ENCODE data around the gene ABCA5.
"Not testable (repeated sequence)": the region's sequence is repeated elsewhere in the genome, so short reads cannot be mapped to it uniquely, and the experiment has no call there.

ABCA5 gene

DNA sequence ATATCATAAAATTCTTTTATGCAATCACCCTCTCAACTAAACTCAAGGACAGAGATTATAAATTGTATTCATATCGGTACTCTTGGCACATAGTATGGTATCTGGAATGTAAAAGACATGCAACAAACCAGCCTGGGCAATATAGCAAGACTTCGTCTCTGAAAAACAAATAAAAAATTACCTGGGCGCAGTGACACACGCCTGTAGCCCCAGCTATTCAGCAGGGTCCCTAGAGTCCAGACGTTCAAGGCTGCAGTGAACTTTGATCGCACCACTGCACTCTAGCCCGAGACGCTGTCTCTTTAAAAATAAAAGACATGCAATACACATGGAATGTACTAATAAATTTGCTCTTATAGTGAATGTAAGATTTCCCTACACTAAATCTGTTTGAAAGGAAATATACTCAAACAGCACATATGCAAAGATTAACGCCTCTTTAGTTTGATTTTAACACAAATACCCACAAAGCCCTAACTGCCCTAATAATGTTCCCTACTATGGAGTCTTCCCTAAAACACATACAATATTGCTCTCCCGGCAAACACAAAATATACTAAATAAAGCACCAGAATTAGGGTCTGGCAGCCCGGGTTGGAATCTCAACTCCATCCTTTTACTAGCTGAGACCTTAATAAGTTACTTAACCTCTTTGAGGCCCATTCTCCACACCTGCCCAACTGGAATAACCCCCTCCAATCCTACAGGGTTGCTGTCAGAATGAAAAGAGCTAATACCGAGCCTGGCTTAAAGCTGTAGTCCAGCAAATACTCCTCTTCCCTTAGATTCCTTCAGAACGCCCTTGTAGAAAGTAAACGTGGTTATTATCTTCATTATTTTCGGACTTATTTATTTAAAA is 1.2 kb downstream of the ABCA5 start:
- no peak for DNase-seq

GRCh38 chr17:69323806-69324205 is 3.1 kb downstream of the ABCA5 start:
- DNase-seq, result no peak

GRCh38 chr17:69320908-69321238 is 6.1 kb downstream of the ABCA5 start:
- DNase-seq, result no peak

GRCh38 chr17:69320210-69320907 is 6.6 kb downstream of the ABCA5 start:
- no peak for DNase-seq

GRCh38 chr17:69317625-69318024 is 9.3 kb downstream of the ABCA5 start:
- no peak for DNase-seq

DNA sequence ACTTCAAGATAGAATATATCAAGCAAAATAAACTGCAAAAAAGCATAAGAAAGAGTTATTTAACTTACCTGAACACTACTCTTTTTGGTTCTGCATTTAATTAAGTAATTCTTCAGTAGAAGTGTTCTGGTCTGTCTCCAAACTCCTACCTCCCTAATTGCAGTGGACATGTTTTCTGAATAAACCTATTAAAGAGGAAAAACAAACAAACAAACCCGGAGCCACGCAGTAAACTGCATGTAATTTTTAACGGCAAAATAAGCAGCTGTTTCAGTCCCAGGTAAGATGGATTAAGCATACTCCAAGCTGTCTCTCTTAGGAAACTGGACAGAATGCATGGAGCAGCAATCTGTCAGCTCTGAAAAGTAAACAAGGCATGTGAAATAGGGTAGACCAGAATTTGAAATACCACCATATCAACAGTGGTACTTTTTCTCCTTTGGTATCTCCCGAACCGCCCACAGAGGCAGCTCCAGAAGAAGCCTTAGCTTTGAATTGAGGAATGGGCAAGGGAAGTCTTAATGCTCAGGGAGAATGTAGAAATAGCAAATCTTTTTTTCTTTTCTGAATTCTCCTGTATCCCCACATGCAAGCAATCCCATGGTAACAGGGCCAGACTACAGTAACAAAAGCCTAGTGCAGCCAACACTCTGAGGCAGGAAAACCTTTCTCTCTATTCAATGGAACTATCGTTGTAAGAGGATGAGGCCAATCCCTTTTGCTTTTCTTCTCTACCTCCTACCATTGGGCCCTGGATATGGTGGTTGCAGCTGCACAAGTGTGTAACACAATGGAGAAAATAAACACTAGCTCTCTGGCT is 12.5 kb downstream of the ABCA5 start:
- no peak for DNase-seq

DNA sequence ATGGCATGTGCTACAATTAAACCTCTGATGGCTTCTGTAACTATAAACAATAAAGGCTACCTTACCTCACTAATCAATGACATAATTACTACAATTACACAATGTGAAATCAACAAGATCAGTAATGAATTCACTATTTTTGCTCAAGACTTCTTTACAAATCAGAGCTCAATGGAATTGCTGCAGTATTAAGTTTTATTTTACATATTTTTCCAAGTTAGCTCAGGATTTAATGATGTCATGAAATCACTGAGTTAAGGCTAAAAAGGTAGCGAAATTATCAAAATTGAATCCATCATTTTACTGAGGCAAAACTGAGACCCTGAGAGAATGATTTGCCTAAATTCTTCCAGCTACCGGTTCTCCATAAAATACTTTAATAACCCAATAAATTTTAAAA is 21.8 kb downstream of the ABCA5 start:
- DNase-seq, result no peak

GRCh38 chr17:69302682-69303081 is 24.3 kb downstream of the ABCA5 start:
- DNase-seq, result no peak

DNA sequence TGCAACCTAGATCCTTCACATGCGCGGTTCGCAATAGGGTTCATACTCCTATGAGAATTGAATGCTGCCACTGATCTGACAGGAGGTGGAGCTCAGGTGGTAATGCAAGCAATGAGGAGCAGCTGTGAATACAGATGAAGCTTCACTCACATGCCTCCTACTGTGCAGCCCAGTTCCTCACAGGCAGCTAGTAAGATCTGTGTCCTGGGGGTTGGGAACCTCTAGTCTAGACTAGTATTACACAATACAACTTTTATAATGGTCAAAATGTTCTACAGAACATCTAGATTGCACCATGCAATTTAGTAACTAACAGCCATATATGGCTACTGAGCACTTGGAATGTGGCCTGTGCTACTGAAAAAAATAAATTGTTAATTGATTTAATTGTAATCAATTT is 26.7 kb downstream of the ABCA5 start:
- no peak for DNase-seq

DNA sequence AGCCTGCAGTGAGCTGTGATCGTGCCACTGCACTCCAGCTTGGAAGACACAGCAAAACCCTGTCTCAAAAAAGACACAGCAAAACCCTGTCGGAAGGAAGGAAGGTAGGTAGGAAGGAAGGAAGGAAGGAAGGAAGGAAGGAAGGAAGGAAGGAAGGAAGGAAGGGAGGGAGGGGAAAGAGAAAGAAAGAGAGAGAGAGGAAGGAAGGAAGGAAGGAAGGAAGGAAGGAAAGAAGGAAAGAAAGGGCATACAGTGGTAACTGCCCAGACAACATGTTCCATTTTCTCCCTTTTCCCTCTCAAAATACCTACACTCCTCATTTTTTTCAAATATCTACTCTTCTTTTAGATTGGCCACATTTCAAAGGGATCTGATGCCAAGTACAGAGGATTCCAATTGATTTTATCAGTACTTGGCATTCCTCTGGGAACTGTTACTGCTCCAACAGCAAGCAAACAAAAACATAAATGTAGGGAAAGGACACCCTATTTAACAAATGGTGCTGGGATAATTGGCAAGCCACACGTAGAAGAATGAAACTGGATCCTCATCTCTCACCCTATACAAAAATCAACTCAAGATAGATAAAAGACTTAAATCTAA is 28.7 kb downstream of the ABCA5 start:
- not testable (repeated sequence) for DNase-seq

DNA sequence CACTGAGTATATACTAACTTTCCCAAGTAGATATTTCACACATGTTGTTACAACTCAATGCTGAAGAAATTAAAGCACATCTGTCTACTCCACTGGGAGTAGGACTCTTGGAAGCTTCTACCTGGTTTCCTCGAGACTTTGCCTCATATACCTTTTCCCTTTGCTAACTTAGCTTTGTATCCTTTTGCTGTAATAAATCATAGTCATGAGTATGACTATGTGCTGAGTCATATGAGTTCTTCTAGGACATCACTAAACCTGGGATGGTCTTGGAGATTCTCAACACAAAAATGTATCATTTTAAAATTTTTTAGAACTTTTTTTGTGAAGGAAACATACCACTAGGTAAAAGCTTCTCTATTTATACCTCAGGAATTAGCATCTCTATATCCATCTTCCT is 39.8 kb downstream of the ABCA5 start:
- DNase-seq, result no peak

- DNase-seq, result no peak
Observed at GRCh38 chr17:69286257-69286656, 40.7 kb downstream of the ABCA5 start.

DNA sequence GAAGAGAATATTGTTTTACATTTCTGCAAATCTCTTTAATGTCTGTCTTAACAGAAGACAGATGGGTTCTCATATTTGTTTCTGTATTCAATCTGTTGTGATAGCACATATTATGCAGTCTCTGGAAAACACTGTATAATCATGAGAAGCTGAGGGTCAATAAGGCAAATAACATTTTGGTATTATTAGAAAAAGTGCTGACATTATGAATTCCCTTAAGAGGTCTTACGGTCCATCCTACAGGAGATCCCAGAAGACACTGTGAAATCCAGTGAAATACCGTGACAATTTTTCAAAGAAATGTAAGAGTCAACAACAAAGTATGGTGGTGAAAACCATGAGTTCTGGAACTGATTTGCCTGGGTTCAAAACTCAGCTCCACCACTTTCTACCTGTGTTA is 42.3 kb downstream of the ABCA5 start:
- DNase-seq, result no peak

DNA sequence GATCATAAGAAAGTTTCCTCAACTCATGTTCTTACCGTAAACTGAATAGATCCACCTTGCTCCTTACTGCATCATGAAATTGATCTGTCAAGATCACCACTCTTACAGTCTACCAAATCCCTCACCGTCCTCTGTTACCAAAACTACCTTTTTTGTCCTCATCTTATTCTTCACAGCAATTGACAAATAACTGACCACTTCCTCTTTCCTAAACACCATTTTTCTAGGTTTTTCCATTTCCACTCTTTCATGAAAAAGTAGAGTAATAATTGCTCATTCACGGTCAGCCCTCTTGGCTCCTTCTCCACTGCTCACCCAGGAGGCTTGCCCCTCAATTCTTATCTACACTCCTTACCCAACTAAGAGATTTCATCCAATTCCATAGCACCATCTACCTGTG is 44.9 kb downstream of the ABCA5 start:
- DNase-seq, result no peak

- not testable (repeated sequence) for DNase-seq
Observed at GRCh38 chr17:69276279-69276678, 50.7 kb downstream of the ABCA5 start.

GRCh38 chr17:69275751-69276150 is 51.2 kb downstream of the ABCA5 start:
- DNase-seq, result no peak

DNA sequence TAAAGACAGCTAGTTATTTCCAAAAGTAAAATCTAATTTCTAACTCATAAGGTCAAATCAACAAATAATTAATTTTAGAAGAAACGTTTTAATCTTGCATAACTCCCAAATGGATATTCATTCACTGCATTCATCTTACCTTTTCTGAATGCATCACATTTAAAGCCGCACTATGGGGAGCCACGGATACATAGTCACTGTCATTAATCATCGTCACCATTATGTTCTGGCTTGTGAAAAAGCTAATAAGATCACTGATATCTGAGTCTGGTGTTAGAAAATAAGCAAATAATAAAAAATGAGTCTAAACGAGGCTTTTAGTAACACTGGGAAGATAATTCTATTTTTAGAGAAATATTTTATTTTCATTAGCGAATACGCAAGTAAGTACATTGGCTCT is 55.9 kb downstream of the ABCA5 start:
- no peak for DNase-seq

GRCh38 chr17:69269131-69269998 is 57.6 kb downstream of the ABCA5 start:
- DNase-seq, result no peak

- DNase-seq, result no peak
Observed at GRCh38 chr17:69268543-69269014, 58.4 kb downstream of the ABCA5 start.

DNA sequence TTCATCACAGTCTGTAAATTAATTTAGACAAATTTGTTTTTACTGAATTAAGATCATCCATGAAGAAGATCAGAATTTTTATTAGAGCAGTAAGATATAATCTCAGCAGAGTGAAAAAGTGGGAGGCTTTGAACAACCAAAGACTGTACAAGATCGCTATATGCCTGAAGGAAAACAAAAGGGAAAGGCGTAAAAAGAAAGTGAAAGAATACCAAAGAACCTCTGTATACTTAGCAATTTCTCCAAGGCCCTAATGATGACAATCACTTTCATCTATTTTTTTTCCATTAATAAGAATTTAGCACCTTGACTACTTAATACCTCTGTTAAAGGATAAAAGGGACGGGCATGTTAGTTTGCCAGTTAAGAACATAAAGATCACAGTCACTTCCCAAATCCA is 59.7 kb downstream of the ABCA5 start:
- no peak for DNase-seq

GRCh38 chr17:69265873-69266272 is 61.1 kb downstream of the ABCA5 start:
- DNase-seq, result no peak

DNA sequence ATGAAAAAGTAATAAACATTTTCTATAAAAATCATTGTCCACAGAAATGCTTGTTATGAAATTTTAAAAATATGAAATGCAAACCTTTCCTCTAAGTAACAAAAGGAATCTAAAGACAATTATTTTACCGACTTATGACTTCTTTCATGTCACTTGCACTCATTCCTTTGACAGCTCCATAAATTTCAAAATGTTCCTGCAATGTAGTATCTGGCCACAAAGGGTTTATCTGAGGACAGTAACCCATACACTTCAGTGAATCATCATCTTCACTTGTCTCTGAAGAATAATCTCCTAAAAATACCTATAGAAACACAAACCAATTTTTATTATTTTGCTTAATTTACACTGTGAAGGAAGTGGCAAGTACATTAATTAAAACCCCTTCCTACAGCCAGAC is 72.7 kb downstream of the ABCA5 start:
- DNase-seq, result no peak

Measured in CD4-positive, alpha-beta T cell treated with Interleukin-6 for 4 hours (primary cell).